Measurements from ENCODE around the gene PRKAR2A.

DNA sequence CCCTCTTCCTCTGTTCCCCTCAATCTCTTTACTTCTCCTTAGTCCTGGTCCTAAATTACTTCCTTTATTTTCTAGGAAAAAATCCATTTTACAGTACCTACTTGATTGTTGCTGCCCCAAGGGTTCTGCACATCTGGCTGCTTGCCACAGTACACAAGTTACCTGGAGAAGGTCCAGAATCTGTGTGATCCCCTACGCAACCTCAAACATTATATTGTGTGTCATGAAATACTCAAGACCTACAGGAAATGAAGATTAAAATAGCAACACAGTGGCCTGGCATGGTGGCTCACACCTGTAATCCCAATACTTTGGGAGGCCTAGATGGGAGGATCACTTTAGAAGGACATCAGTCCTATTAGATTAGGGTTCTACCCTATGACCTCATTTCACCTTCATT is 48.7 kb downstream of the PRKAR2A start:
- TF ChIP-seq, protein P1, sequence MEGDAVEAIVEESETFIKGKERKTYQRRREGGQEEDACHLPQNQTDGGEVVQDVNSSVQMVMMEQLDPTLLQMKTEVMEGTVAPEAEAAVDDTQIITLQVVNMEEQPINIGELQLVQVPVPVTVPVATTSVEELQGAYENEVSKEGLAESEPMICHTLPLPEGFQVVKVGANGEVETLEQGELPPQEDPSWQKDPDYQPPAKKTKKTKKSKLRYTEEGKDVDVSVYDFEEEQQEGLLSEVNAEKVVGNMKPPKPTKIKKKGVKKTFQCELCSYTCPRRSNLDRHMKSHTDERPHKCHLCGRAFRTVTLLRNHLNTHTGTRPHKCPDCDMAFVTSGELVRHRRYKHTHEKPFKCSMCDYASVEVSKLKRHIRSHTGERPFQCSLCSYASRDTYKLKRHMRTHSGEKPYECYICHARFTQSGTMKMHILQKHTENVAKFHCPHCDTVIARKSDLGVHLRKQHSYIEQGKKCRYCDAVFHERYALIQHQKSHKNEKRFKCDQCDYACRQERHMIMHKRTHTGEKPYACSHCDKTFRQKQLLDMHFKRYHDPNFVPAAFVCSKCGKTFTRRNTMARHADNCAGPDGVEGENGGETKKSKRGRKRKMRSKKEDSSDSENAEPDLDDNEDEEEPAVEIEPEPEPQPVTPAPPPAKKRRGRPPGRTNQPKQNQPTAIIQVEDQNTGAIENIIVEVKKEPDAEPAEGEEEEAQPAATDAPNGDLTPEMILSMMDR (IDR thresholded peaks at IDR 0.05 in 4 of 5, conservative IDR thresholded peaks at IDR 0.05 in 1 of 5) = no peak
- no peak for TF ChIP-seq POLR2A (IDR thresholded peaks at IDR 0.05)

Measured in gastrocnemius medialis (tissue), 4 donors.